Breast epithelium (tissue), 3 donors: ENCODE measurements around the gene INSM1.

Experiments
- POLR2A ChIP-seq: fragments of 450-650 bp; IDR thresholded peaks from one replicate; pipeline ENCODE4 v1.6.1; 2016; ENCODE audit warnings: antibody characterized with exemption, mild to moderate bottlenecking, moderate library complexity
- TF ChIP-seq, protein P1 (sequence below), 3 donors: fragments of 450-650 bp; IDR thresholded peaks; one replicate each; pipeline ENCODE4 v1.5.1; 2016 to 2017; ENCODE audit warnings: antibody characterized with exemption in 3 of 3, mild to moderate bottlenecking in 3 of 3, moderate library complexity in 3 of 3

GRCh38 chr20:20322912-20323311, 45.0 kb upstream of the INSM1 start:
- TF ChIP-seq, protein P1, sequence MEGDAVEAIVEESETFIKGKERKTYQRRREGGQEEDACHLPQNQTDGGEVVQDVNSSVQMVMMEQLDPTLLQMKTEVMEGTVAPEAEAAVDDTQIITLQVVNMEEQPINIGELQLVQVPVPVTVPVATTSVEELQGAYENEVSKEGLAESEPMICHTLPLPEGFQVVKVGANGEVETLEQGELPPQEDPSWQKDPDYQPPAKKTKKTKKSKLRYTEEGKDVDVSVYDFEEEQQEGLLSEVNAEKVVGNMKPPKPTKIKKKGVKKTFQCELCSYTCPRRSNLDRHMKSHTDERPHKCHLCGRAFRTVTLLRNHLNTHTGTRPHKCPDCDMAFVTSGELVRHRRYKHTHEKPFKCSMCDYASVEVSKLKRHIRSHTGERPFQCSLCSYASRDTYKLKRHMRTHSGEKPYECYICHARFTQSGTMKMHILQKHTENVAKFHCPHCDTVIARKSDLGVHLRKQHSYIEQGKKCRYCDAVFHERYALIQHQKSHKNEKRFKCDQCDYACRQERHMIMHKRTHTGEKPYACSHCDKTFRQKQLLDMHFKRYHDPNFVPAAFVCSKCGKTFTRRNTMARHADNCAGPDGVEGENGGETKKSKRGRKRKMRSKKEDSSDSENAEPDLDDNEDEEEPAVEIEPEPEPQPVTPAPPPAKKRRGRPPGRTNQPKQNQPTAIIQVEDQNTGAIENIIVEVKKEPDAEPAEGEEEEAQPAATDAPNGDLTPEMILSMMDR (IDR thresholded peaks at IDR 0.05), result no peak
- TF ChIP-seq POLR2A, result no peak
